IMR-90 (cell line): ENCODE data around the gene BCL6. TPM values are rescaled to one million over a fixed set of nuclear protein-coding genes. Genes with fewer than 3 reads are reported as not detected.
A peak's percentile ranks its signal among the peaks of the same experiment; 100 is the strongest.

Experiments
- ATAC-seq: fragments of 200-7000 bp; cut with Tn5 transposase; 2 replicates; pipeline ENCODE4 v1.9.1; 2020; ENCODE audit warnings: low read depth, mild to moderate bottlenecking, moderate library complexity
- BruUV-seq: library from RNA; stranded (reverse); fragments of 400-500 nt; replicated peaks from 2 replicates; lab custom pipeline; 2021; lab: Mats Ljungman, UMichigan
- CTCF ChIA-PET: fragments of 300-600 bp; formaldehyde crosslinking; extraction: SDS; loops from one replicate; lab custom pipeline; 2021; ENCODE audit warnings: antibody characterized with exemption; lab: Yijun Ruan, JAX
- POLR2A ChIA-PET: fragments of 300-600 bp; sonication (Branson Sonifier 250); formaldehyde crosslinking; loops from one replicate; lab custom pipeline; 2022; ENCODE audit warnings: antibody characterized with exemption; ENCODE audit not compliant: unreplicated experiment; lab: Charles Lee
- DNase-seq: peaks from one replicate; pipeline ENCODE4 v3.0.0; 2013
- H2AFZ ChIP-seq: replicated peaks from 2 replicates; pipeline ENCODE3; 2013; ENCODE audit warnings: low read length, mild to moderate bottlenecking; ENCODE audit not compliant: poor library complexity
- H2AK5ac ChIP-seq: 2 replicates; pipeline ENCODE4 v1.6.1; 2013; ENCODE audit warnings: low read depth, low read length, inconsistent platforms
- H2AK9ac ChIP-seq: replicated peaks from 2 replicates; pipeline ENCODE3; 2013; ENCODE audit warnings: mild to moderate bottlenecking, low read depth, low read length, moderate library complexity; ENCODE audit not compliant: poor library complexity
- H2BK120ac ChIP-seq: 2 replicates; pipeline ENCODE4 v1.6.1; 2013; ENCODE audit warnings: low read depth, low read length, inconsistent platforms
- H2BK15ac ChIP-seq: 3 replicates; pipeline ENCODE4 v1.6.1; 2013; ENCODE audit warnings: low read depth, low read length, inconsistent platforms
- H2BK20ac ChIP-seq: 2 replicates; pipeline ENCODE4 v1.6.1; 2013; ENCODE audit warnings: low read depth, mild to moderate bottlenecking, inconsistent platforms, low read length, moderate library complexity
- H2BK5ac ChIP-seq: 2 replicates; pipeline ENCODE4 v1.6.1; 2013; ENCODE audit warnings: mild to moderate bottlenecking, low read depth, low read length, inconsistent platforms; ENCODE audit not compliant: poor library complexity, severe bottlenecking
- H3K14ac ChIP-seq: replicated peaks from 2 replicates; pipeline ENCODE4 v1.6.1; 2013; ENCODE audit warnings: low read depth, low read length, inconsistent platforms
- H3K18ac ChIP-seq: 2 replicates; pipeline ENCODE4 v1.6.1; 2013; ENCODE audit warnings: low read depth, low read length, control low read depth
- H3K23ac ChIP-seq: 2 replicates; pipeline ENCODE4 v1.6.1; 2013; ENCODE audit warnings: low read depth, low read length, inconsistent platforms
- H3K27ac ChIP-seq: 2 replicates; pipeline ENCODE4 v1.5.1; 2013; ENCODE audit warnings: mild to moderate bottlenecking, control low read depth, low read length; ENCODE audit not compliant: insufficient read depth
- H3K27me3 ChIP-seq: 2 replicates; pipeline ENCODE4 v1.6.1; 2013; ENCODE audit warnings: low read length; ENCODE audit not compliant: control insufficient read depth, insufficient read depth
- H3K36me3 ChIP-seq: 2 replicates; pipeline ENCODE4 v1.6.1; 2013; ENCODE audit warnings: low read length, mixed read lengths; ENCODE audit not compliant: control insufficient read depth, insufficient read depth
- H3K4ac ChIP-seq: 2 replicates; pipeline ENCODE4 v1.6.1; 2013; ENCODE audit warnings: low read depth, low read length, inconsistent platforms
- H3K4me1 ChIP-seq: 2 replicates; pipeline ENCODE4 v1.6.1; 2013; ENCODE audit warnings: low read length, mixed read lengths; ENCODE audit not compliant: control insufficient read depth, insufficient read depth
- H3K4me2 ChIP-seq: 2 replicates; pipeline ENCODE4 v1.6.1; 2013; ENCODE audit warnings: low read depth, mild to moderate bottlenecking, control low read depth, low read length, moderate library complexity
- H3K4me3 ChIP-seq: 2 replicates; pipeline ENCODE4 v1.5.1; 2013; ENCODE audit warnings: low read depth, mild to moderate bottlenecking, control low read depth, low read length, moderate library complexity; ENCODE audit not compliant: insufficient read depth
- H3K56ac ChIP-seq: 2 replicates; pipeline ENCODE4 v1.6.1; 2013; ENCODE audit warnings: low read length, inconsistent platforms; ENCODE audit not compliant: insufficient read depth; ENCODE audit errors: extremely low read depth
- H3K79me1 ChIP-seq, 2 experiments: 2 replicates each; pipeline ENCODE4 v1.6.1; 2013; ENCODE audit warnings: low read length in 2 of 2, inconsistent platforms in 1 of 2, low read depth in 1 of 2
- H3K9ac ChIP-seq: 2 replicates; pipeline ENCODE4 v1.6.1; 2013; ENCODE audit warnings: low read depth, low read length, control low read depth
- H3K9me1 ChIP-seq: 2 replicates; pipeline ENCODE4 v1.6.1; 2013; ENCODE audit warnings: low read length, inconsistent platforms; ENCODE audit not compliant: insufficient read depth
- H3K9me3 ChIP-seq: 2 replicates; pipeline ENCODE4 v1.6.1; 2013; ENCODE audit warnings: low read length; ENCODE audit not compliant: control insufficient read depth, insufficient read depth
- H4K20me1 ChIP-seq: 2 replicates; pipeline ENCODE4 v1.6.1; 2013; ENCODE audit warnings: low read length, inconsistent platforms; ENCODE audit not compliant: insufficient read depth
- H4K5ac ChIP-seq: 2 replicates; pipeline ENCODE4 v1.6.1; 2013; ENCODE audit warnings: mild to moderate bottlenecking, low read depth, low read length, control low read depth
- H4K8ac ChIP-seq, 2 experiments: 2 replicates each; pipeline ENCODE4 v1.6.1; 2013; ENCODE audit warnings: low read depth in 2 of 2, low read length in 2 of 2, control low read depth in 1 of 2, inconsistent platforms in 1 of 2
- H4K91ac ChIP-seq: 2 replicates; pipeline ENCODE4 v1.6.1; 2013; ENCODE audit warnings: low read depth, low read length, inconsistent platforms; ENCODE audit not compliant: insufficient read depth
- BHLHE40 ChIP-seq: fragments of 150-350 bp; IDR thresholded peaks from 2 replicates; pipeline ENCODE4 v1.6.1; 2016; ENCODE audit warnings: mild to moderate bottlenecking, low read depth, low read length
- CEBPB ChIP-seq: IDR thresholded peaks from 2 replicates; pipeline ENCODE4 v1.6.1; 2012; ENCODE audit warnings: low read depth, low read length, improper control_type of control experiment
- WGBS, 2 experiments: methylation state at CpG; one replicate each; pipeline versions ENCODE4 v1.1.5 to v1.1.7; 2013; ENCODE audit warnings: missing lambda C conversion rate in 2 of 2; ENCODE audit not compliant: insufficient read length in 1 of 2; ENCODE audit errors: extremely low coverage in 2 of 2; 5-methylcytosine and 5-hydroxymethylcytosine counted together
- dilution Hi-C: fragments of 300-500 bp; cut with HindIII; formaldehyde crosslinking; loops from one replicate; pipeline ENCODE4 v1.14.3; 2018; ENCODE audit warnings: low sequenced_read_pairs; ENCODE audit not compliant: unreplicated experiment
- in situ Hi-C: fragments of 300-500 bp; cut with MboI; formaldehyde crosslinking; loops from 3 replicates; pipeline ENCODE4 v1.14.3; 2019; ENCODE audit warnings: low sequenced_read_pairs, inconsistent platforms, mixed read lengths
- intact Hi-C: fragments of 100-400 bp; cut with micrococcal nuclease; formaldehyde crosslinking; loops from 2 replicates; pipeline ENCODE4 v1.10.0; 2022
- polyA plus RNA-seq, 3 experiments: library from polyadenylated mRNA; depleted of rRNA; stranded (reverse); fragments of >200 nt; gene quantifications; 2 replicates each; pipeline ENCODE4 v1.2.3, GENCODE V29; 2012; ENCODE audit warnings: low replicate concordance in 1 of 3
- total RNA-seq: library from RNA; depleted of rRNA; stranded (reverse); fragments of >200 nt; gene quantifications from 2 replicates; pipeline ENCODE4 v1.2.3, GENCODE V29; 2012

The BCL6 gene
- total and polyA plus RNA-seq, 2 of the 4 experiments (the other 2 are of a cell fraction) = 19.7 to 22.6 TPM

DNA sequence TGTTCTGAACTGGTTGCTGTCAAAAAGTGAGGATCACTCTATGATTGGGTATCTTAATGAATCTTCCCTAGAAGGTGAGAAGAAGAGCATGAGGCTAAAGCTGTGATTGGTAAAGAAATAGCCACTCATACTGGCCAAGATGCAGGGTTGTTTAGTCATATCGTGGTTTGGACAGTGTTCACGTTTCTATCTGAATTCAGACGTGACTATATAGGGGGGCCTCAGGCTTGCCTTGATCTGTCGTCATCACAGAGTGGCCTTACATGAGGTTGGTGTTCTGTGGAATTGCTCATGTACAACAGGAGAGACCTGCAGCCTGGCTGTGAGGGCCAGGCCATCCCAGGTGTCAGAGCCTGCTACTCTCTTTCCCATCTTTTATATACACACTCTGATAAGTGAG, 55.3 kb downstream of the BCL6 start:
- no peak overlapping the region for H3K4ac ChIP-seq
- no peak overlapping the region for H4K5ac ChIP-seq
- no peak overlapping the region for H2AFZ ChIP-seq
- no peak overlapping the region for H2AK5ac ChIP-seq
- H2BK5ac ChIP-seq = no peak overlapping the region
- peak; percentile 60 for DNase-seq
- peaks cover 10% of the 10 kb centered on the region for H3K27me3 ChIP-seq
- H3K14ac ChIP-seq = no peak overlapping the region
- dilution Hi-C loops (loop anchor here (25.0 kb wide), 2 partner anchors 378 to 478 kb away; no protein-coding TSS in a partner anchor), intact Hi-C loops (no loop called here), in situ Hi-C loops (no loop called here)
- no TSS peak for BruUV-seq
- no peak overlapping the region for H3K56ac ChIP-seq
- H3K27ac ChIP-seq = no peak overlapping the region
- H2BK120ac ChIP-seq = no peak overlapping the region
- H3K9me3 ChIP-seq = peaks cover 6% of the 10 kb centered on the region; the same call in 1 of the 2 replicates
- H3K79me1 ChIP-seq = no peaks in the 10 kb centered on the region
- H3K23ac ChIP-seq = no peak overlapping the region
- H4K8ac ChIP-seq = no peak overlapping the region
- ATAC-seq = peak; percentile 32
- POLR2A ChIA-PET = no interaction called here
- H2AK9ac ChIP-seq = no peak overlapping the region
- H3K9me1 ChIP-seq = no peaks in the 10 kb centered on the region
- H3K4me2 ChIP-seq = no peak overlapping the region
- no CpG with 5 or more reads among the region's 4 CpGs for WGBS, 2 experiments
- H3K4me3 ChIP-seq = no peak overlapping the region
- no peak overlapping the region for H3K18ac ChIP-seq
- H2BK15ac ChIP-seq = no peak overlapping the region
- H3K9ac ChIP-seq = no peak overlapping the region
- no peaks in the 10 kb centered on the region for H3K36me3 ChIP-seq
- no peaks in the 10 kb centered on the region for H3K4me1 ChIP-seq
- CTCF ChIA-PET = interaction anchor here (1.4 kb wide), 1 partner anchor 11 kb away, joined by 6 read pairs; no protein-coding TSS in a partner anchor
- H4K20me1 ChIP-seq = no peaks in the 10 kb centered on the region
- no peak overlapping the region for H4K91ac ChIP-seq
- no peak overlapping the region for H2BK20ac ChIP-seq
- no peak for TF ChIP-seq CEBPB
- TF ChIP-seq BHLHE40 = peak; percentile 50; the same call in 1 of the 2 replicates
